HepG2 (cell line): ENCODE results near the gene VASN. TPM values are rescaled to one million over a fixed set of nuclear protein-coding genes. Genes with fewer than 3 reads are reported as not detected.

Source experiments
- AGO2 ChIP-seq: fragments of 200-400 bp; formaldehyde crosslinking; optimal IDR thresholded peaks from 2 replicates; pipeline ENCODE3; 2017; ENCODE audit warnings: mild to moderate bottlenecking, low read depth, low read length, moderate library complexity
- ATF2 ChIP-seq: sonication (generic); formaldehyde crosslinking; IDR thresholded peaks from 2 replicates; pipeline ENCODE4 v1.4.0; 2020; ENCODE audit warnings: missing genetic modification reagents
- BCLAF1 ChIP-seq: fragments of 450-650 bp; IDR thresholded peaks from 2 replicates; pipeline ENCODE4 v1.6.1; 2017; ENCODE audit warnings: mild to moderate bottlenecking
- BRD4 ChIP-seq: sonication (generic); formaldehyde crosslinking; IDR thresholded peaks from 2 replicates; pipeline ENCODE4 v1.4.0; 2020; ENCODE audit warnings: missing genetic modification reagents
- FOXO4 ChIP-seq: sonication (generic); formaldehyde crosslinking; conservative IDR thresholded peaks from 2 replicates; pipeline ENCODE4 v1.8.1; 2023; ENCODE audit warnings: missing genetic modification reagents
- HOXA9 ChIP-seq: sonication (generic); formaldehyde crosslinking; IDR thresholded peaks from 2 replicates; pipeline ENCODE4 v1.8.1; 2022; ENCODE audit warnings: missing genetic modification reagents, mild to moderate bottlenecking, moderate library complexity, borderline replicate concordance
- ISX ChIP-seq: sonication (generic); formaldehyde crosslinking; conservative IDR thresholded peaks from 2 replicates; pipeline ENCODE4 v1.5.0; 2020; ENCODE audit warnings: missing genetic modification reagents
- KAT7 ChIP-seq: IDR thresholded peaks from 2 replicates; pipeline ENCODE4 v1.6.1; 2018; ENCODE audit warnings: borderline replicate concordance, missing compliant biosample characterization
- KDM5A ChIP-seq: fragments of 200-600 bp; sonication (generic); IDR thresholded peaks from 2 replicates; pipeline ENCODE4 v1.7.0; 2018; ENCODE audit warnings: antibody characterized with exemption, mild to moderate bottlenecking, low read length, borderline replicate concordance
- MED13 ChIP-seq: sonication (generic); formaldehyde crosslinking; IDR thresholded peaks from 2 replicates; pipeline ENCODE4 v1.5.0; 2020; ENCODE audit warnings: missing genetic modification reagents
- MIER2 ChIP-seq: IDR thresholded peaks from 2 replicates; pipeline ENCODE4 v1.6.1; 2016; ENCODE audit warnings: missing biosample characterization, missing genetic modification reagents
- RAD51 ChIP-seq: fragments of 450-650 bp; IDR thresholded peaks from 2 replicates; pipeline ENCODE4 v1.6.1; 2016; ENCODE audit warnings: borderline replicate concordance
- RBAK ChIP-seq: sonication (generic); formaldehyde crosslinking; IDR thresholded peaks from 2 replicates; pipeline ENCODE4 v1.5.1; 2020; ENCODE audit warnings: mild to moderate bottlenecking, missing genetic modification reagents
- TRIM22 ChIP-seq: fragments of 450-650 bp; IDR thresholded peaks from 2 replicates; pipeline ENCODE4 v1.6.1; 2017
- ZNF138 ChIP-seq: sonication (generic); formaldehyde crosslinking; IDR thresholded peaks from 2 replicates; pipeline ENCODE4 v1.5.0; 2020; ENCODE audit warnings: mild to moderate bottlenecking, low read depth, missing genetic modification reagents
- ZNF318 ChIP-seq: sonication (generic); formaldehyde crosslinking; IDR thresholded peaks from 2 replicates; pipeline ENCODE4 v1.4.0; 2020; ENCODE audit warnings: mild to moderate bottlenecking, missing genetic modification reagents
- polyA plus RNA-seq, 8 experiments: library from polyadenylated mRNA; depleted of rRNA in 3 of 8; stranded (reverse) in 7 of 8; unstranded in 1 of 8; fragments of >200 nt; fragmentation: Illumina TruSeq in 4 of 8; extraction: Trizol in 4 of 8; gene quantifications; 2 replicates each; pipeline versions ENCODE4 v1.2.1 to v1.2.3, GENCODE V29; 2011 to 2016; ENCODE audit warnings: low read depth in 4 of 8, missing spikeins in 1 of 8, mixed read lengths in 1 of 8; ENCODE audit not compliant: insufficient read depth in 1 of 8
- total RNA-seq, 5 experiments: library from RNA; depleted of rRNA; stranded (reverse); fragments of >200 nt; fragmentation: Illumina TruSeq; extraction: Trizol; gene quantifications; 2 replicates each; pipeline ENCODE4 v1.2.3, GENCODE V29; 2016; ENCODE audit warnings: low read depth in 1 of 5

VASN gene
- total and polyA plus RNA-seq, 2 of the 13 experiments (the other 11 are each of a cell fraction or from before 2014, with no cell fraction given) = 8.4 to 18.2 TPM

- no peak for TF ChIP-seq BCLAF1
- no peak for TF ChIP-seq TRIM22
- no peak for TF ChIP-seq RAD51
- no peak for TF ChIP-seq BRD4 (CRISPR knock-in tag)
- no peak for TF ChIP-seq MIER2
- no peak for TF ChIP-seq KDM5A
- TF ChIP-seq MED13 (CRISPR knock-in tag) = no peak
- TF ChIP-seq ISX (CRISPR knock-in tag) = no peak
- TF ChIP-seq RBAK = no peak
- TF ChIP-seq ZNF138 (CRISPR knock-in tag) = no peak
- TF ChIP-seq AGO2 = peak; percentile 0
- no peak for TF ChIP-seq ATF2 (CRISPR knock-in tag)
- TF ChIP-seq HOXA9 = no peak
- TF ChIP-seq ZNF318 (CRISPR knock-in tag) = no peak
- TF ChIP-seq FOXO4 (CRISPR knock-in tag) = no peak
- no peak for TF ChIP-seq KAT7 (CRISPR knock-in tag)
Observed at GRCh38 chr16:4338125-4338582, 33.5 kb upstream of the VASN start (continued).
